AG08395 (cell line): Measurements from ENCODE around the gene PRIM1.
"Not testable (repeated sequence)": the region's sequence is repeated elsewhere in the genome, so short reads cannot be mapped to it uniquely, and the experiment has no call there.

ENCODE experiments used
- DNase-seq: peaks from one replicate; pipeline ENCODE4 v3.0.0; 2012; ENCODE audit warnings: mixed read lengths, low spot score

Gene PRIM1

DNA sequence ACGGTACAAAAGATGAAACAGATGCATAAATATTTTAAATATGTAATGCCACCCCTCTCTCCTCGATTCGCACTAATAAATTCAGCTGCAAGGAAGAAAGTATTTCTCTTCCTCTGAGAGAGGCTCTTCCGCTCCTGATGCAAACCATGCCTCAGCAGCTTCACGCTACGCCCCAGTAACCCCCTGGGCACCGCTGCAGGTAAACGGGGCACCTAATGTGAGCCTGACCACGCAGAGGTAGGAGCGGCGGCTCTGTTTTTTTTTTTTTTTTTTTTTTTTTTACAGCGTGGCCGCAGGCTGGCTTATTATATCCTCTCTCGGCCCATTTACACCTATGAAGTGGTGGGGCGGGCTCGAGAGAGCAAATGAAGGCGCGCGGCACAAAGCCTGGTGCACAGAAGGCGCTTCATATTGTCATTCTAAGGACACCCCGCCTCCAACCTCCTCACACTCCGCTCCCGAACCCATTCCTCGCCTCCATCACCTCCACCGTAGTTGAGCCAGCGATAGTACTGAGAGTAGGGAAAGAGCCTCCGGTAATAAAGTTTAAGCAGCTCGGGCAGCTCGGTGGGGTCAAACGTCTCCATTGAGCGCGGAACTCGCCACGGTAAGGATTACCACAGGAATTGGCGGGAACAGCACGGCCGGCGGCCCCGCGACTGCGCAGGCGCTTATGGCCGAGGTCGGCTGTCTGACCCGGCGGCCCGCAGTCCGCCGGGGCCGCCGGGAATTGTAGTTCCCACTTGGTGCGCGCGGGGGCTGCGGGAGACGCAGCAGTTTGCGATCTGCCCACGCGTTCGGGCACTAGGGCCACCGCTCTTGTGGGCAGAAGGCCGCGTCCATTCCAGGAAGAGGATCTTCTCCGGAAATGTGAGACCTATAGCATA lies at the start of gene PRIM1:
TSS of gene PRIM1 (minus strand) at position 612 of the 887 bp plus-strand sequence. CDS start at position 587, 25 bp downstream.
- peak; percentile 97 for DNase-seq

DNA sequence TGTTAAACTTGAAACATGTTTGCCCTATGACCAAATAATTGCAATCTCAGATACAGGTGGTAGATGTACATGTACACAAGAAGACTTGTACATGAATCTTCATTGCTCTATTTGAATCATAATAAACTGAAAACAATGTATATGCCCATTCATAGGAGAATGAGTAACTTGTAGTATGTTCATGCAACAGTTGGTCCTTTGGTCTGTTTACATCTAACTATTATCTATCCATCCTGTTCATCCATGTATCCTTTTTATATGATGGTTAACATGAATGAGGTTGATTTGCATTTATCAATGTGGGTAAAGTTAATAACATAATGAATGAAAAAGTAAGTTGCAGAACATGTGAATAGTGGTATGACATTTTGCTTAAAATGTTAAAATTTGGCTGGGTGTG lies 48.1 kb upstream of the PRIM1 start:
- no peak for DNase-seq

DNA sequence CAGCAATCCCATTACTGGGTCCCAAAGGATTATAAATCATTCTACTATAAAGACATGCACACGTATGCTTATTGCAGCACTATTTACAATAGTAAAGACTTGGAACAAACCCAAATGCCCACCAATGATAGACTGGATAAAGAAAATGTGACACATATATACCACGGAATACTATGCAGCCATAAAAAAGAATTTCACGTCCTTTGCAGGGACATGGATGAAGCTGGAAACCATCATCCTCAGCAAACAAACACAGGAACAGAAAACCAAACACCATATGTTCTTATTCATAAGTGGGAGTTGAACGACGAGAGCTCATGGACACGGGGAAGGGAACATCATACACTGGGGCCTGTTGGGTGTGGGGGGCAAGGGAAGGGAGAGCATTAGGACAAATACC lies 47.2 kb upstream of the PRIM1 start:
- DNase-seq, result not testable (repeated sequence)

DNA sequence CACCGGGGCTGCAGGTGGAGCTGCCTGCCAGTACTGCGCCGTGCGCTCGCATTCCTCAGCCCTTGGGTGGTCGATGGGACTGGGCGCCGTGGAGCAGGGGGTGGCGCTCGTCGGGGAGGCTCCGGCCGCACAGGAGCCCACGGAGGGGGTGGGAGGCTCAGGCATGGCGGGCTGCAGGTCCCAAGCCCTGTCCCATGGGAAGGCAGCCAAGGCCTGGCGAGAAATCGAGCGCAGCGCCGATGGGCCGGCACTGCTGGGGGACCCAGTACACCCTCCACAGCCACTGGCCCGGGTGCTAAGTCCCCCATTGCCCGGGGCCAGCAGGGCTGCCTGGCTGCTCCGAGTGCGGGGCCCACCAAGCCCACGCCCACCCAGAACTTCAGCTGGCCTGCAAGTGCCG lies 43.7 kb upstream of the PRIM1 start:
- DNase-seq, result not testable (repeated sequence)

DNA sequence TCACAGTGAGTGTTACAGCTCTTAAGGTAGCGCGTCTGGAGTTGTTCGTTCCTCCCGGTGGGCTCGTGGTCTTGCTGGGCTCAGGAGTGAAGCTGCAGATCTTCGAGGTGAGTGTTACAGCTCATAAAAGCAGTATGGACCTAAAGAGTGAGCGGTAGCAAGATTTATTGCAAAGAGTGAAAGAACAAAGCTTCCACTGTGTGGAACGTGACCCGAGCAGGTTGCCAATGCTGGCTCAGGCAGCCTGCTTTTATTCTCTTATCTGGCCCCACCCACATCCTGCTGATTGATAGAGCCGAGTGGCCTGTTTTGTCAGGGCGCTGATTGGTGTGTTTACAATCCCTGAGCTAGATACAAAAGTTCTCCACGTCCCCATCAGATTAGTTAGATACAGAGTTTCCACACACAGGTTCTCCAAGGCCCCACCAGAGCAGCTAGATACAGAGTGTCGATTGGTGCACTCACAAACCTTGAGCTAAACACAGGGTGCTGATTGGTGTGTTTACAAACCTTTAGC lies 43.0 kb upstream of the PRIM1 start:
- not testable (repeated sequence) for DNase-seq

DNA sequence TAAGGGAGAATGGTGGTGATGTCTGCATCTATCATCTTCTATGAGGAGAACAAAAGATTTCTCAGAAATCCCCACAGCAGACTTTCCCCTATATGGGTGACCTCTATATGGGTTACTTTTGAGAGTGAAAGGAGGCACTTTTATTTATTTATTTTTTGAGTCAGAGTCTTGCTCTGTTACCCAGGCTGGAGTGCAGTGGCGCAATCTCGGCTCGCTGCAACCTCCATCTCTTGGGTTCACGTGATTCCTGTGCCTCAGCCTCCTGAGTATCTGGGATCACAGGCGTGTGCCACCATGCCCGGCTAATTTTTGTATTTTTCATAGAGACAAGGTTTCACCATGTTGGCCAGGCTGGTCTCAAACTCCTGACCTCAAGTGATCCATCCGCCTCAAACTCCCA lies 41.0 kb upstream of the PRIM1 start:
- not testable (repeated sequence) for DNase-seq

DNA sequence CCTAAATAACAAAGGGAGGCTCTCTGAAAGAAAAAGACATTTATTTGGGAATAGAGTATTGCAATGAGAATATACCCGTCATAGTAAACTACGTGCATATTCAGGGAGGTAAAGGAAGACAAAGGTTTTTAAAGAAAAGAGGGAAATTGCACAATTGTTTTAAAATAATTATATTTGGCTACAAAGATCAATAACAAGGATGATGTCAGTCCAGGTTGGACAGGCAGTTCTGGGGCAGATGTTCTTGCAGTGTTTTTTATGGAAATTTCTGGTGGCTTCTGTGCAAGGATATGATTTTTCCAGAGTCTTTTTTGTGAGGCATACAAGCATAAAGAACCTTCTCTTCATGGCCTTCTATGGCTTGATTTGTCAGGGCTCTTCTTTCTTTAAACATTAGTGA lies 40.6 kb upstream of the PRIM1 start:
- DNase-seq, result no peak

DNA sequence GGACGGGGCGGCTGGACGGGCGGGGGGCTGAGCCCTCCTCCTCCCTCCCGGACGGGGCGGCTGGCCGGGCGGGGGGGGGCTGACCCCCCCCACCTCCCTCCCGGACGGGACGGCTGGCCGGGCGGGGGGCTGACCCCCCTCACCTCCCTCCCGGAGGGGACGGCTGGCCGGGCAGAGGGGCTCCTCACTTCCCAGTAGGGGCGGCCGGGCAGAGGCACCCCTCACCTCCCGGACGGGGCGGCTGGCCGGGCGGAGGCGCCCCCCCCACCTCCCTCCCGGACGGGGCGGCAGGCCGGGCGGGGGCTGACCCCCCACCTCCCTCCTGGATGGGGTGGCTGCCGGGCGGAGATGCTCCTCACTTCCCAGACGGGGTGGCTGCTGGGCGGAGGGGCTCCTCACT lies 37.3 kb upstream of the PRIM1 start:
- DNase-seq, result not testable (repeated sequence)

DNA sequence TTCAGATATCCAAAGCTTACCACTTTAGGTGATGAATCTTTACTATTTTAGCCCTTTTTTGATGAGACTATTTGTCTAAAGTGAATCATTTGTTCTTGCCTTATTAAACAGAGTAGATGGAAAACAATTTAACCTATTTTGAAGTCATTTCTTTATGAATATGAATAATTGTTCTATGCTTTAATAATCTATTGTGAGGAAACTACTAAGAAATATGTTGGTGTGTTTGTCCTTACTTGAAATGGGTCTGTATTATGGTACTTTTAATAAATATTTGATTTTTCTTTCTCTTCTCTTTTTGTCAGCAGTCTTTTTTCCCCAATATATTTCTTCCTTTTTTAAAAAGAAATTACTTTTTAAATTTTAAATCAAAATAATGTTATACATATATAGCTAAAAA lies 35.4 kb upstream of the PRIM1 start:
- DNase-seq, result no peak

DNA sequence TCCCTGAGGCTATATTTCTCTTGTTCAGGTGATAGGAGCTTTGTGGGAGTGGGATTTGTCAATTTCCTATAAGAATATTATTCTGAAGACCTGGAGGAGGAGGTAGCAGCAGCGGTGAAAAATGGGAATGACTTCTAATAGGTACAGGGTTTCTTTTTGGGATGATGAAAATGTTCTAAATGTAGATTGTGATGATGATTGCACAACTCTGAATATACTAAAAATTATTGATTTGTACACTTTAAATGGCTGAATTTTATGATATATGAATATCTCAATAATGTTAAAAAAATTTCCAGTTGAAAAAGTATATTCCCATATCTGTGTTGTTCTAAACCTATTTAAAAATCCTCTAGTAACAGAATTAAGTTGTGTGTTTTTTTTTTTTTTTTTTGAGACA lies 33.8 kb upstream of the PRIM1 start:
- no peak for DNase-seq

DNA sequence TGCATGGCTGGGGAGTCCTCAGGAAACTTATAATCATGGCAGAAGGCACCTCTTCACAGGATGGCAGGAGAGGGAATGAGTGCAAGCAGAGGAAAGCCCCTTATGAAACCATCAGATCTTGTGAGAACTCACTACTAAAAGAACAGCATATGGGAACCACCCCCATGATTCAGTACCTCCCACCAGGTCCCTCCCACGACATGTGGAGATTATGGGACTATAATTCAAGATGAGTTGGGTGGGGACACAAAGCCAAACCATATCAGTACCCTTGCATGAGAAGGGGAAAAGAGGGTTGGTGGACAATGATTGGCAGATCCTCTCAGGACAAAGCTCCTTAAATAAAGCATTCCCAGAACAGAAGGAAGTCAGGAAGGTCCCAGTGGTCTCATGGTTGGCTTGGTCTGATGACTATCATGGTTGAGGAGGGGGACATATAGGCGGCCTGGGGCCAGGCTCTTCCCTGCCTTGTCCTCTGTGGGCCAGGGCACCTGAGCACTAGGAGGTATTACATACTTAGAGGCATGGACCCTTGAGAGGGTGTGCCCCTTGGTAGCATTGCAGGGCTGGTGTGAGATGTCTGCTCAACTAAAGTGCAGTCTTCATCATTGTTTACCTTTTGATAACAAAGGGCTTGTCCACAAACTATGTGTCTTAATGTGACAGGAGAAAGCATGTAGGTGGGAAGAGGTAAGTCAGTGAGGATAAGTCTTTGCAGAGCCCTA lies 33.2 kb upstream of the PRIM1 start:
- no peak for DNase-seq

DNA sequence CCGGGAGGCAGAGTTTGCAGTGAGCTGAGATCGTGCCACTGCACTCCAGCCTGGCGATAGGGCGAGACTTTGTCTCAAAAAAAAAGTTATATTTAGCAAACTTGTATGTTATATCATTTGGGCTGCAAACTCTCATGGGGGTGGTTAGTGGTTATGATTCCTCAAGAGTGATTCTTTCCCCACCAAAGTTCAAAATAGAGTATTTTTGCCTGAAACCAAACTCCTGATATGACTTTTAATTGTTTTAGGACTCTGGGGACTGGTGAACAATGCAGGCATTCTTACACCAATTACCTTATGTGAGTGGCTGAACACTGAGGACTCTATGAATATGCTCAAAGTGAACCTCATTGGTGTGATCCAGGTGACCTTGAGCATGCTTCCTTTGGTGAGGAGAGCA lies 29.6 kb upstream of the PRIM1 start:
- no peak for DNase-seq

DNA sequence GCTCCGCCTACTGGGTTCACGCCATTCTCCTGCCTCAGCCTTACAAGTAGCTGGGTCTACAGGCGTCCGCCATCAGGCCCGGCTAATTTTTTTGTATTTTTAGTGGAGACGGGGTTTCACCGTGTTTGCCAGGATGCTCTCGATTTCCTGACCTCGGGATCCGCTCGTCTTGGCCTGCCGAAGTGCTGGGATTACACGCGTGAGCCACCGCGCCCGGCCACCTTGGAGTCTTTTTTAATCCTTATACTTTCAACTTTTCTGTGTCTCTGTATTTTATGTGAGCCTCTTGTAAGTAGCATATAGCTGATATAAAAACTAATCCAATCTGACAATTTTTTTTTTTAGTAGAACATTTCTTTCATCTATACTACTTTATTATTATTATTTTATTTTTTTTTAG lies 26.6 kb upstream of the PRIM1 start:
- no peak for DNase-seq

DNA sequence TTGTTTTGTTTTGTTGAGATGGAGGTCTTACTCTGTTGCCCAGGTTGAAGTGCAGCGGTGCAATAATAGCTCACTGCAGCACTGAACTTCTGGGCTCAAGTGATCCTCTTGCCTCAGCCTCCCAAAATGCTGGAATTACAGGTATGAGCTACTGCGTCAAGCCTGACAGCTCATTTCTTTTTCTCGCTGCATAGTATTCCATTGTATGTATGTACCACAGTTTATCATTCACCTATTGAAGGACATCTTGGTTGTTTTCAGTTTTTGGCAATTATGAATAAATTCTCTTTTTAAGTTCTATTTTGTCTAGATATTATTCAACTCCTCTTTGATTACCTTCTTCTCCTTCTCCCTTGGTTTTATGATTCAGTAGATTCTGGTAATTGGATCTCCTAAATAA lies 24.5 kb upstream of the PRIM1 start:
- no peak for DNase-seq

DNA sequence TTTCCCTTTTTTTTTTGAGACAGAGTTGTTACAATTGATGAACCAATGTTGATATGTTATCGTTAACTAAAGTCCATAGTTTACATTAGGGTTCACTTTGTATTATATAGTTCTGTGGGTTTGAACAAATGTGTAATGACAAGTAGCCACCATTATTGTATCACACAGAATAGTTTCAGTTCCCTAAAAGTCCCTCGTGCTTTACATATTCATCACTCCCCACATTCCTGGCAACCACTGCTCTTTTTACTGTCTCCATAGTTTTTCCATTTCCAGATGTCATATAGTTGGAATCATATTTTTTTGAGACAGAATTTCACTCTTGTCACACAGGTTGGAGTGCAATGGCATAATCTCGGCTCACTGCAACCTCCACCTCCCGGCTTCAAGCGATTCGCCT lies 23.5 kb upstream of the PRIM1 start:
- peak; percentile 8 for DNase-seq

DNA sequence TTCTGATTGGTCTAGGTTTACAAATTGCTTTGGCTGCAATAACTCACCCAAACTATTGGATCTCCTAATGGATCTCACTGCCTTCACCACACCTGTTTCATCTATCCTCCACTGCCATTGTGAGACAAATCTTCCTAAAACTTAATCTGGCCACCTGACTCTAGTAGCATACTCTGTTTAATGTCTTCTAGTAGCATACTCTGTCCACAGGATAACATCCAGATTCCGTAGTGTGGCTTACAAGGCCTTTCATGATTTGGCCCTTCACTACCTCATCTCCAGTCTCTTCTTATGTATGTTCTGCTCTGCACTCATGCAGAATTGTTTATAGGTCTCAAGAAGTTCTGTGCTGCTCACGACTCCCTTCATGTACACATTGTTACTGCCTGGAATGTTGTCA lies 21.0 kb upstream of the PRIM1 start:
- DNase-seq, result no peak

DNA sequence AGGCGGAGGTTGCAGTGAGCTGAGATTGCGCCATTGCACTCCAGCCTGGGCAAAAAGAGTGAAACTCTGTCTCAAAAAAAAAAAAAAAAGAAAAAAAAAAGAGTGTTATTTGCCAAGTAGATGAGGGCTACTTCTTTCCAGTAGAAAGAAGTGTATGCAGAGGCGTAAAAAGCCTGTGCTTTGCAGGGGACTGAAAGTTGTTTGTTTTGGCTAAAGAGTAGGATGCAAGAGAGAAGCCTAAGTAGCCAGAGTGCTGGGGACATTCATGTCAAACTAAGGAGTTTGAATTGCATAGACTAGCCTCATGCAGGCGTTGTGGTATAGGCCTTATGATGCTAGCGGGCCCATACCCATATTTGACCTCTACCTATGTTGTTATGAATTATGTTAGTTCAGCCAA lies 20.5 kb upstream of the PRIM1 start:
- DNase-seq, result no peak

DNA sequence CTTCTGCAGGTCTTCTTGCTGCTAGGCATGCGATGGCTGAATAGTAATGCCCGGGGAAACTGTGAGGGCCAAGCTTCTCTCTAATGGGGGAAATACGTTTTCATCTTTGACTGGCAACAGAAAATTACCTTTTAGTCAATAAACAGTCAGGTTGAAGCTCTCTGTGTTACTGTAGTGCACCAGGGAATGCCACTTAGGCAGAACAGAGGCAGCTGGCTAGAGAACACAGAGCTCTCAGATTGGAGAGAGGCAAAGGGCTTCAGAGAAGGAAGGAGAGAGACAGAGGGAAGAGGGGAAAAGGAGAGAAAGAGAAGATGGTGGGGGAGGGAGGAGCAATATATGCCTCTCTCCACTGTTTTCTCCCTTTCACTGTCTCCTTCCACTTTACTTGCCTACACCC lies 17.7 kb upstream of the PRIM1 start:
- DNase-seq, result no peak

DNA sequence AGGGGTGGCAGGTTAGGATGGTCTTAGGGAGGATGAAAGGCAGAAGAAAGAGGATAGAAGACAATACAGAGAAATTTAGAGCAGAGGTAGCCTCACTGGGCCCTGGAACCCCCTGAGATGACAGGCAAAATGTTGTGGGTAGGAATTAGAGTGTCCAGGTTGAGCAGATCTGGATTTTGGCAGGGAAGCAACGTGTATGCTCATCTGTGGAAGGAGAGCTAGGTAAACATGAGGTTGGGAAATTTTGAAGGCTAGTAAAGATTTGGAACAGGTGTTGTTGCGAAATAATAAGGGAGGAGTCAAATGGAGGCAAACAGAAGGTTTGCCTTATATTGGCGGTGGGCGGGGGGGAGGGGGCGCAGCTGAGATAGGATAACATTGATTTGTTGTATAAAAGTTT lies 16.3 kb upstream of the PRIM1 start:
- DNase-seq, result no peak

DNA sequence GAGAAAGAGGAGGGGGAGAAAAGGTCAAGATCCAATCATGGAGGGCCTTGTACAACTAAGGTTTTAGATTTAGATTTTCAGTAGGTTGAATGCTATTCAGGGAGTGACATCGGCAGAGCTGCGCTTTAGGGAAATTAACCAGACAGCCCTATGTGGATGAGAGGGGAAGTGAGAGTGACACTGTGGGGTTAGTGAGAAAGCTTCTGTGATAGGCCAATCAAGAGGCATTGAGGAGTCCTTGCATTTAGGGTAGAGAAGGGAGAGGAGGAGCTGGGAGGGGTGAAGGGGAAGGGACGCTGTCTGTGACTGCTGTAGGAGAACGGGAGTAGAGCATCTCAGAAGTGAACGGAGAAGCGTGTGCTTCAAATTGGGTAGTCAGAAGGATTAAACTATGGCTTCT lies 14.4 kb upstream of the PRIM1 start:
- DNase-seq, result no peak

DNA sequence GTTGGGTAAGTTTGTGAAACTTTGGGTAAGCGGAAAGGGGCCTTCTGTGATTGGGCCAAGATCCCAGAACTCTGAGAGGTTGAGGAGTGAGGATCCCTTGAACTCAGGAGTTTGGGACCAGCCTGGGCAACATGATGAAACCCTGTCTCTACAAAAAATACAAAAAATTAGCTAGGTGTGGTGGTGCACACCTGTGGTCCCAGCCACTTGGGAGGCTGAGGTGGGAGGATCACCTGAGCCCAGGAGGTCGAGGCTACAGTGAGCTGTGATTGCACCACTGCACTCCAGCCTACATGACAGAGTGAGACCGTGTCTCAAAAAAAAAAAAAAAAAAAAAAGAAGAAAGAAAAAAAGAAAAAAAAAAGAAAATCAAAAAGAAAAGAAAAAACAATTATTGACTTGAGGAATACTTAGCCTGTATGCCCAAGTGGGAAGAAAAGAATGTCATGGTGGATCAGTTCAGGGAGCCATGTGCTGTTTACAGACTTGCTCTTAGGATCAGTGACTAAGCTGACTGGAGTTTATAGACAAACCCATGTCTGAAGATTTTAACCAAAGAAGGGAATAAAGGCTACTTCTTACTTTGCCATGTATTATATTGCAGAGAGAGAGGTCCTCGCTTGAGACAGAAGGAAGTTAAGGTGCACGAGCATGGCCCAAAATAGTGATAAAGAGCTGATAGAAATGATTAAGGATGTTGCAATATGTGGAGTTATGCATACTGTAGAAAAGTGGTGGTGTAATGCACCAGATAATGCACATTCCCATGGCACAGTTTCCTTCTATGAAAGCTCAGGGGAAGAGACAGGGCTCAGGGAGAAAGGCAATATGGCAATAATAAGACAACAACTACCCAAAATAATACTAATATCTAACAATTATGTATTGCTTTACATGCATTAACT lies 11.9 kb upstream of the PRIM1 start:
- DNase-seq, result peak; percentile 35

DNA sequence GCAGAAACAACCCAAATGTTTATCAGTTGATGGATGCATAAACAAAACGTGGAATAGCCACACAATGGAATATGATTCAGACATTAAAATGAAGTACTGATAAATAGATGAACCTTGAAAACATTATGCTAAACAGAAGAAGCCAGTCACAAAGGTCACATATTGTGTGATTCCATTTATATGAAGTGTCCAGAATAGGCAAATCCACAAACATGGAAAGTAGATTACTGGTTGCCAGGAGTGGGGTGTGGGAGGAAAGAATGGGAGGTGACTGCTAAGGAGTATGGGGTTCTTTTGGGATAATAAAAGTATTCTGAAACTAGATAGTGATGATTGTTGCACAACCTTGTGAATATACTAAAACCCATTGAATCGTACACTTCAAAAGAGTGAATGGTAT lies 9.7 kb upstream of the PRIM1 start:
- DNase-seq, result no peak
